Measurements from ENCODE around the gene LYSMD2. TPM values are rescaled to one million over a fixed set of nuclear protein-coding genes. Genes with fewer than 3 reads are reported as not detected.
A peak's percentile ranks its signal among the peaks of the same experiment; 100 is the strongest.

Gene LYSMD2
- total RNA-seq, 2 donors from 2014 or later, result 7.6 to 8.5 TPM

- Histone ChIP-seq H3K27me3 (no peaks in the 10 kb centered on the region), H3K4me1 (no peaks in the 10 kb centered on the region), H3K36me3 (peaks cover 16% of the 10 kb centered on the region), H3K4me3 (no peak overlapping the region), H3K27ac (no peak overlapping the region), H3K9me3 (no peaks in the 10 kb centered on the region)
- TF ChIP-seq, protein P1, sequence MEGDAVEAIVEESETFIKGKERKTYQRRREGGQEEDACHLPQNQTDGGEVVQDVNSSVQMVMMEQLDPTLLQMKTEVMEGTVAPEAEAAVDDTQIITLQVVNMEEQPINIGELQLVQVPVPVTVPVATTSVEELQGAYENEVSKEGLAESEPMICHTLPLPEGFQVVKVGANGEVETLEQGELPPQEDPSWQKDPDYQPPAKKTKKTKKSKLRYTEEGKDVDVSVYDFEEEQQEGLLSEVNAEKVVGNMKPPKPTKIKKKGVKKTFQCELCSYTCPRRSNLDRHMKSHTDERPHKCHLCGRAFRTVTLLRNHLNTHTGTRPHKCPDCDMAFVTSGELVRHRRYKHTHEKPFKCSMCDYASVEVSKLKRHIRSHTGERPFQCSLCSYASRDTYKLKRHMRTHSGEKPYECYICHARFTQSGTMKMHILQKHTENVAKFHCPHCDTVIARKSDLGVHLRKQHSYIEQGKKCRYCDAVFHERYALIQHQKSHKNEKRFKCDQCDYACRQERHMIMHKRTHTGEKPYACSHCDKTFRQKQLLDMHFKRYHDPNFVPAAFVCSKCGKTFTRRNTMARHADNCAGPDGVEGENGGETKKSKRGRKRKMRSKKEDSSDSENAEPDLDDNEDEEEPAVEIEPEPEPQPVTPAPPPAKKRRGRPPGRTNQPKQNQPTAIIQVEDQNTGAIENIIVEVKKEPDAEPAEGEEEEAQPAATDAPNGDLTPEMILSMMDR (IDR thresholded peaks at IDR 0.05), result peak; percentile 58 to 80
- peak; percentile 75 for DNase-seq (ENCODE audit: low spot score)
These were observed 39.6 kb upstream of the LYSMD2 start for GRCh38 chr15:51776952-51777569.

- DNase-seq (ENCODE audit: low spot score), result no peak
- H3K9me3 ChIP-seq, result no peaks in the 10 kb centered on the region
- no peak overlapping the region for H3K4me3 ChIP-seq
- no peaks in the 10 kb centered on the region for H3K4me1 ChIP-seq
- H3K27me3 ChIP-seq, result no peaks in the 10 kb centered on the region
- TF ChIP-seq, protein P1 (IDR thresholded peaks at IDR 0.05), result peak; percentile 42 to 79
- H3K27ac ChIP-seq, result no peak overlapping the region
- H3K36me3 ChIP-seq, result peaks cover 15% of the 10 kb centered on the region
These were observed 38.7 kb upstream of the LYSMD2 start for GRCh38 chr15:51775967-51776816.

GRCh38 chr15:51774916-51775315, 37.5 kb upstream of the LYSMD2 start:
- Histone ChIP-seq H3K27me3 (no peaks in the 10 kb centered on the region), H3K27ac (no peak overlapping the region), H3K9me3 (no peaks in the 10 kb centered on the region), H3K36me3 (peaks cover 20% of the 10 kb centered on the region), H3K4me3 (no peak overlapping the region), H3K4me1 (no peaks in the 10 kb centered on the region)
- no peak for DNase-seq (ENCODE audit: low spot score)
- TF ChIP-seq, protein P1 (IDR thresholded peaks at IDR 0.05), result no peak

DNA sequence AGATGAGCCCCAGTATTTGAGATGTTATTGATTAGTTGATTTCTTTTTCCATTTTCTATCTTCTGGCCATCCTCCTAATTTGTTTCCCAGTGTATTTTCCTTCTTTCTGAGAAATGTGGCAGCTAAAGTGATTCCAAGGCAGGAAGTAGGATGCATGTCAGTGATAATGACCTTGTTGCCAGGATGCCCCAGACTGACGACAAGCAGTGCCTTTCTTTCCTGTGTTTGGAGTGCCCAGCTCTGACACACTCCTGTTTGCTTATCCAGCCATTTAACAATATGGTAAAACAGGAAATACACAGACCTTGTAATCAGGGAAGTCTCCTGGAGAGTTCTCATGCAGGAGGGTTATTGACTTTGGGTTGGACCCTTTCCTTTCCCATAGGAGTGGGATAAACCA, 34.3 kb upstream of the LYSMD2 start:
- TF ChIP-seq, protein P1 (IDR thresholded peaks at IDR 0.05), result no peak
- no peak overlapping the region for H3K27ac ChIP-seq
- no peaks in the 10 kb centered on the region for H3K9me3 ChIP-seq
- H3K36me3 ChIP-seq, result peaks cover 20% of the 10 kb centered on the region
- H3K4me1 ChIP-seq, result no peaks in the 10 kb centered on the region
- H3K27me3 ChIP-seq, result no peaks in the 10 kb centered on the region
- DNase-seq (ENCODE audit: low spot score), result no peak
- H3K4me3 ChIP-seq, result no peak overlapping the region

- TF ChIP-seq, protein P1 (IDR thresholded peaks at IDR 0.05), result no peak
- Histone ChIP-seq H3K4me3 (no peak overlapping the region), H3K9me3 (no peaks in the 10 kb centered on the region), H3K27ac (no peak overlapping the region), H3K36me3 (peaks cover 20% of the 10 kb centered on the region), H3K4me1 (no peaks in the 10 kb centered on the region), H3K27me3 (no peaks in the 10 kb centered on the region)
- DNase-seq (ENCODE audit: low spot score), result no peak
These were observed 33.4 kb upstream of the LYSMD2 start for GRCh38 chr15:51770902-51771301.

Measured in right atrium auricular region (tissue), 2 donors.